GM19468 (cell line): Measurements from ENCODE around the gene C5orf63.
"Not testable (repeated sequence)": the region's sequence is repeated elsewhere in the genome, so short reads cannot be mapped to it uniquely, and the experiment has no call there.

ENCODE experiments used
- ATAC-seq: cut with Tn5 transposase; IDR thresholded peaks from one replicate; pipeline ENCODE4 v1.9.1; 2021; ENCODE audit warnings: mild to moderate bottlenecking, moderate library complexity, moderate number of reproducible peaks; ENCODE audit not compliant: unreplicated experiment; ENCODE audit errors: extremely low read depth

Gene C5orf63

DNA sequence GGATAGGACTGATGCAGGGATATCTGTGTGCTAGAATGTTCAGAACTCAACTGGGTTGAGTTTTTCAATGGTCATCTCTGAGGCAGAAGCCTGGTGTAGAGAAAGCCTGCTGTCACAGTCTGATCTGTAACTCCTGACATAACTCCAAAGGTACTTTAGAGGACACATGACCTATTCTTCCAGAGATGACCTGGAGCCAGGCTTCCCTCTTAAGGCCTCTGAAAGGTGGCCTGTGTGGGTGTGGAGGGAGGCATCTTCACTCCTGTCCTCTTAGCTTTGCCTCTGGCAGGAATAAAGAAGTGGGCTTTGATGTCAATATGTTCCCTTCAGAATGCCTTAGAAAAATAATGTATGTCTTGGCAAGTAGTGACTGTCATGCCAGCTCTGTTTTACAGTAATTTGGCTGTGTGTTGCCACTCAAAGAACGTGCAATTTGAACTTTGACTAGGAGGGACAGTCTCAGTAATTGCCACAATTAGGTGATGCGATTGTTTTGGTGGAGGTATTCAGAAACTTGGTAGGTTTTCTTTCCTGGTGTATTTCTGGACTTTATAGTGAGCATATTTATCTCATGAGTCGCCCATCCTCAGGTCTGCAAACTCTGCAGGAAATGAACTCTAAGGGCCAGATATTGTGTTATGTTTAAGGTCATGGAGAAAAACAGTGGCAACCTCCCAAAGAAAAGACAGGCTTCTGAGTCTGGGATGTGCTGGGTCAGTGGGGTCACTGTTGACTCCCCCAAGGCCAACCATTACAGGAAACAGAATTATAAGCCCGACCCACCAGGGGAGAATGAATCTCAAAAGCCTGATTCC is 3.2 kb upstream of the C5orf63 start:
- ATAC-seq, result no peak

- ATAC-seq, result no peak
Measured at GRCh38 chr5:127074466-127074865, 1.2 kb upstream of the C5orf63 start.

- no peak for ATAC-seq
Measured at GRCh38 chr5:127070243-127070642, 3.1 kb downstream of the C5orf63 start.

DNA sequence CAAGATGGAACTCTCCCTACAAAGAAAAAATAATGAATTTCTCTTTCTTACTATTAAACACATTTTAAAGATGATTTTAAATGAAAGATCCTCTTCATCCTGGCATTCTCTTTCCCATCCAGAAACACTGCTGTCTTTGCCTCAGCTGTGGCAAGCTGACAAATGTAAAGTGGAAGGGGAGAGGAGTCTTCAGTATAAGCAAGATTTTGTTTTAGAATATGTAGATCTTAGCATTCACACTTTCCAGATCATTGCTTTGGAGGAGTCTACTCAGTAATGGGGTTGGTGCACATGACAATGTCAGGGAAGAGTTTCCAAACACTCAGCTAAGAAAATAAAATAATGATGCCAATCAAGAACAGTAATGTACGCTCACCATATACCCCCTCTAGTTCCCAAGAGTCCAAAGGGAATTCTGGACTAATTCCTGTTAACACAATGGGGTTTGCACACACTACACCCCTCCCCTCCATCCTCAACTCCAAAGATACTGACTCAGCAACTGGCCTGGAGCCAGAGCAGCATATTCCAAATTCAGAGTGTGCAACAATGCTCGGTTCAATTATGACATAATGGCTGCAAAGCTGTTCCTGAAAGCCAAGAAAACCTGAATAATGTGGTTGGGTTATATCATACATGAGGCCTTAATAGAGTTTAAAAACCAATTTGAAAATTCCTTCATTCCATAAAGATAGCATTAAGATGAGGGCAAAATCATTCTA is 4.6 kb downstream of the C5orf63 start:
- no peak for ATAC-seq

GRCh38 chr5:127066721-127067120 is 6.6 kb downstream of the C5orf63 start:
- ATAC-seq, result no peak

DNA sequence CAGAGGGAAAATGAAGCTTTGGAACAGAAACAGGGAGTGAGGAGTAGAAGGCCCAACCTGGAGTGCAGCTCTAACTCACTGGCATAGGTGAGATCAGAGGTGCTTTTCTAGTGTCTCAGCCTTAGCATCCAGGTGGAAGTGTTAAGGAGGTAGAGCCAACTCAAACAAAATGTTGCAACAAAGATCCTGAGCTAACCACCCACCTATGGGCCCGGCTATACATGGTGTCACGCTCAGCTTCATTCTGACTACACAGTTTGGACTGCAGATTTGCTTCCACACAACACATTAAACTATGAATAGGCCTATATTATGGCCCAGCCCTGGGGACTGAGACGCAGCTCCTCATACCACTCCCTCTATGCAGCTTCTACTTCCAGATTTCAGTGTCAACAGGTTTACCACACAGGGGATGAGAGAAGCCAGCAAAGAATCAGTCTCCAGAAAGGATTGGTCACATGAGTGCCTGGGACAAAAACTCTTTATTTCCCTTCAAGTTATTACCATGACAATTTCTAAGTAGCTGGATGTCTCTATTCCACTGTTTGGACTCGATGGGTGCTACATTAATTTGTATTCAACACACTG is 9.0 kb downstream of the C5orf63 start:
- ATAC-seq, result no peak

- ATAC-seq, result no peak
Measured at GRCh38 chr5:127063257-127063913, 9.9 kb downstream of the C5orf63 start.

GRCh38 chr5:127061956-127062355 is 11.3 kb downstream of the C5orf63 start:
- no peak for ATAC-seq

GRCh38 chr5:127061537-127061936 is 11.8 kb downstream of the C5orf63 start:
- ATAC-seq, result no peak

- ATAC-seq, result no peak
Measured at GRCh38 chr5:127060470-127060985, 12.8 kb downstream of the C5orf63 start.

DNA sequence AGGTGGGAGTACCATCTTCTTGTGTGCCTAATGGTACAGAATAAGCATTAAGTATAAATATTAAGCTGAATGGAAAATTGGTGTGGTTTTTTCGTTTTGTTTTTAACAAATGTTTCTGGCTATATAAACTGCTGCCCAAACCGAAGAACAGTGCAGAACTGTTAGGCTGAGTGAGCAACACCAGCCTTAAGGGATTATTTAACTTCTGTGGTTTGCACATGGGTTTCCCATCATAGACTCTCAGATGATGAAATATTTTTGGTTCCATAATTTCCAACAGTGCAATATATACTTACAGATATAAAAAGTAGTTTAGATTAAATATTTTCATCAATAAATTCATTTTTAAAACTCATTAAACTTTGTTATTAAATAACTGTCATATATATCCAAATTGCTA is 16.4 kb downstream of the C5orf63 start:
- no peak for ATAC-seq

- ATAC-seq, result no peak
Measured at GRCh38 chr5:127055880-127056653, 17.2 kb downstream of the C5orf63 start.

GRCh38 chr5:127053551-127053950 is 19.8 kb downstream of the C5orf63 start:
- ATAC-seq, result not testable (repeated sequence)

DNA sequence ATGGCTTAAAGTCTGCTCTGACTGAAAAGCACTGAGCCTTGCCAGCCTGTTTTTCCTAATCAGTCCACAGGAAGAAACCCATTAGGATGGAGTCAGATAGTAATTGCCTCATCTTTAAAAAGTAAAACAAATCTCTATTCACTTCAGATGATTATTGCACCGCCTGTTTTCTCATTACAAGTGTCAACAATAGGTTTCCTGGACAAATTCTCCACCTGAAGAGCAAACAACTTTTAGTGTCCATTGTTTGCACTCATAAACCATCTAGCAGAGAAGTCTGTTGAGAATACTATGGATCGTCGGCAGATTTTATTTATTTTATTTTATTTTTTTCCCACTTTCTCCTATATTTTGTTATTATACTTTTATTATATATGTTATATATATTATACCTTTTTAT is 20.3 kb downstream of the C5orf63 start:
- no peak for ATAC-seq

- no peak for ATAC-seq
Measured at GRCh38 chr5:127051591-127051990, 21.7 kb downstream of the C5orf63 start.

- ATAC-seq, result no peak
Measured at GRCh38 chr5:127046343-127047072, 26.8 kb downstream of the C5orf63 start.

DNA sequence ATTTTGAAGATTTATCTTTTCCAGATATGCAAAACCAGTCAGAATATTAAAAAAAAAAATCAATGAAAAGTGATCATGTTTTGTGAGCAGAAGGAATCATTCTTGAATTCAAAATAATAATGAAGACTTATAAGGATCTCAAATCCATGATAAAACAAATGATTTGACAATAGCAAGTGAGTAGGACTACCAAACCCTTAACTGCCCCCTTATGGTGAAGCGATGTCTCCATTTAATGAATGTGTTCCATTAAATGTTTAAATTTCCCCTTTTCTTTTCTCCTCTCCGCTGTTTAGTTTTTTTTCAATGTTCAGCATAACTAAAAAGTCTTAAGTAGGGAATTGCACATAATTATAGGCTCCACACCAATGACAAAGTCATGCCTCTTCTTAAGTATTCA is 30.7 kb downstream of the C5orf63 start:
- ATAC-seq, result no peak

DNA sequence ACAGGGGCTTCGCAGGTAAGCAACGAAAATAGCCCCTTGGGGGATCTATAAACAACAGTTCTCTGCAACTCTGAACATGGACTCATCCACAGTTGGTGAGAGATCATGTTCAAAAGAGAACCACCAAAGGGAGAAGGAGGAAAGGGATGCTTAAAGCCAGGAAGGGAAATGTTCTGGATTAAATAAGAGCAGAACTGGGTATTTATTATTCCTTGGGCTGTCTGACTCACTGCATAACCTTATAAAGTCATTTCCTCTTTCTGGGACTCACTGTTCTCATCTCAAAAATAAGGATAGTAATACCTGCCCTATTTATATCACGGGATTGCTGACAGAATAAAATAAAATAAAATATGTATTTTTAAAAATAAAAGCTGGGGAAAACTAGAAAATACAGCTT is 31.7 kb downstream of the C5orf63 start:
- no peak for ATAC-seq
